ENCODE data around the gene ACOXL.
A peak's percentile ranks its signal among the peaks of the same experiment; 100 is the strongest.

ACOXL gene

DNA sequence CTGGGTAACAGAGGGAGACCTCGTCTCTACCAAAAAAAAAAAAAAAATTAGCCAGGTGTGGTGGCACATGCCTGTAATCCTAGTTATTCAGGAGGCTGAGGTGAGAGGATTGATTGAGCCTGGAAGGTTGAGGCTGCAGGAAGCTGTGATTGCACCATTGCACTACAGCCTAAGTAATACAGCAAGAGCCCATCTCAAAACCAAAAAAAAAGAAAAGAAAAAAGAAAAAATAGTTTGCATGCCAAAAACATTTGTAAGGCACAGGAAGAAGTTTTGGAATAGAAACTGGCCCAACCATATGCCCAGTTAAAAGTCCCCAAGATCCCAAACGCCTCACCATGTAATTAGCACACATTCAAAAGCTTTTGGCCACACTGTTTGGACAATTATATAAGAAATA lies 13.4 kb upstream of the ACOXL start:
- DNase-seq = no peak

DNA sequence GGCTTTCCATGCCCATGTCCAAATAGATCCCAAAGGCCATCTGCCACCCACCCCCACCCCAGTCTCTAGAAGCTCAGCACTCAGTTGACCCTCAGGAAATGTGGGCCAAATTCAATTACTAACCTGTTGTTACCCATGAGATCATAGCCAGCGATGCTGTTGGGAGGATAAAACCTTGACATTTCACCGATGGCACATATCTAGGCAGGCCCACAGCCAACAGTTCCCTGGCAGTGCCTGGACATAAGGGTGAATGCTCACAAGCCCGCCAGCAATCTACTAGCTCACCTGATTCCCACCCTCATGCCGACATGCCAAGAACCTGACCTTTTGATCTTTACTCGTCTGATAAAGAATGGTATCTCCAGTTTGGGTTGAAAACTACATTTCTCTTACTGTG lies 11.8 kb upstream of the ACOXL start:
- no peak for DNase-seq

DNA sequence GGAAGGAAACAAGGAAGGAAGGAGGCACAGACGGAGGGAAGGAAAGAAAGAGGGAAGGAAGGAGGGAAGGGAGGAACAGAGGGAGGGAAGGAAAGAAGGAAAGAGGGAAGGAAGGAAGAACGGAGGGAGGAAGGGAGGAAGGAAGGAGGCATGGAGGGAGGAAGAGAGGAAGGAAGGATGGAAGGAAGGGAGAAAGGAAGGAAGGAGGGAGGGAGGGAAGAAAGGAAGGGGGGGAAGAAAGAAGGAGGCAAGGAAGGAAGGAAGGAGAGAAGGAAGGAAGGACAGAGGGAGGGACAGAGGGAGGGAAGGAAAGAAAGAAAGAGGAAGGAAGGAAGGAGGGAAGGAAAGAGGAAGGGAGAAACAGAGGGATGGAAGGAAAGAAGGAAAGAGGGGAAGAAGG lies 7.6 kb upstream of the ACOXL start:
- DNase-seq = no peak

DNA sequence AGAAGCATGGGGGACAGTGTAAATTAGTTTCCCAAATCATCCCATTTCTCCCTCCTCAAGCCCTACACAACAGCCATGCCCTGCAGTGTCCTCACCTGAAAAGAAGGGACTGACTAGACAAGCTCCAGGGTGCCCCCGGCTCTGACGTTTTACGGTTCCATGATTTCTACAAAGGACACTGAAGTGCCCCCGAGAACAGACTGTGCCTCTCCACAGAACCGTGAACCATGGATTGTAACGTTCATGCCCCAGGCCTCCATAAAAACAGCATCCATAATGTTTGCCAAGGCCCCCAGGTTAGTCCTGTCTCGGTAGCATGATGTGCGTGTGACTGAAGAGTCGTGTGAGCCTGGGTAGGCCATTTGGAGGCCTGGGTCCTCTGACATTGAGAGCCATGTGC lies 7.0 kb upstream of the ACOXL start:
- DNase-seq = no peak

DNA sequence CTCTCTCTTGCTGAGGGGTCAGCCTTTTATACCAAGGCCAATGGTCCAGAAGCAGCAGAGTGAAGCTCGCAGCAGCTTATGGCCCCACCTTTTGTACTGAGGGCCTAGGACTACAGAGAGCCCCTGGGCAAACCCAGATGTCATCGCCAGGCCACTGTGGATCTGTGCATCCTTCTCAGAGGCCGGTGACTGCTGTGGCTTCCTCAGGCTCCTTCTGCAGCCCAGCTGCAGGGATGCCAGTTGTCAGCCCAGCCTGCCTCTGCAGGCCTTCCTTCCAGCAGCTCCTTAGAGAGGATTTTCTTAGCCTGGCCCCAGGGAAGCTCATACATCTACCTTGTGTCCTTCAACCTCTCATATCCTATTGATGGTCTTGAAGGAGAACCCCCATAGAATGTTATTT lies 6.5 kb upstream of the ACOXL start:
- no peak for DNase-seq

DNA sequence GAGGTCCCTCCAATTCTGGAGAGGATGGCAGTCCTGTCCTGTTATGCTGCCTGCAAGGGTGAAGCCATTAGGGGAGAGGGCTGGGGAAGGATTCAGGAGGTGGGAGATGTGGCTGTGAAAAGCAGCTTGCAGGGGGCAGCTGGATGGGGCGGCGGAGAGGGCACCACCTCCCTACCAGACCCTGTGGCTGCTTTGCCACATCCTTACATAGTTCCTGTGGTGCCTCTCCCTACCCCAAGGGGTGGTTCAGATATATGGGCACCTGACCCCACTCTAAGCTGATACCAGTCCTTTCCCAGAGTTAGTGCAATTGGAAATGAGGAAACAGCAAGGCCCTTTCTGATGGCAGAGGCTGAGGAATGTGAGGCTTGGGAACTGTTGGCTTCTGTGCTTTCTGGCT lies 6.1 kb upstream of the ACOXL start:
- no peak for DNase-seq

DNA sequence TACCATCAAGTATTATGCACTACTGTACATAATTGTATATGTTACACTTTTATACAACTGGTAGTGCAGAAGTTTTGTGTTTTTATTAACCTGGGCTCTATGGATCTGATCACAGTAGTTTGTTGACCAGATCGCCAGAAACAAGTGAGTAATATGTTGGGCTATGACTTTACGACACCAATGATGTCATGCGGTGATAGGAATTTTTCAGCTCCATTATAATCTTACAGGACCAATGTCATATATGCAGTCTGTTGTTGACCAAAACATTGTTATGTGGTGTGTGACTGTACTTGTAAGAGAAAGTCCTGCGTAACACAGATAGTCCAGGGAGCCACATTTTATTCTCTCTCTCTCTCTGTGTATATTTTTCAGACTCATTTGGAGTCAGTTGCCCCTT lies 4.5 kb upstream of the ACOXL start:
- DNase-seq = no peak

DNA sequence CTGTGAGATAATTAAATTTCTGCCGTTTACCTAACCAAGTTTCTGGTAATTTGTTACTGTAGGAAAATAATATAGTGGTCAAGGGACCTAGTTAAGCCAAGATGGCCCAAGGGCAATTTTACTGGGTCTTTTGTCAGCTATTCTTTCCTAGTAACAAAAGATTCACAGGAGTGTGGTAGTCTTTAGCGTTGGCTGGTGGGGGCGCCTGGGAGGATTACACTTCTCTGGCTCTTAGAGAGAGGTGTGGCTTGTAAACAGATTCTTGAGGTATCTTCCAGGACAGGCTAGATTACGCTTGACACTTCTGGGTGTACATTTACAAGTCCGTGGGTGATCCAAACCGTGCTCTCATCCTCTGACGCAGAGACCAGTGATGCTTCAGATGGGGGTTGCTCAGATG lies 3.3 kb upstream of the ACOXL start:
- DNase-seq = no peak

DNA sequence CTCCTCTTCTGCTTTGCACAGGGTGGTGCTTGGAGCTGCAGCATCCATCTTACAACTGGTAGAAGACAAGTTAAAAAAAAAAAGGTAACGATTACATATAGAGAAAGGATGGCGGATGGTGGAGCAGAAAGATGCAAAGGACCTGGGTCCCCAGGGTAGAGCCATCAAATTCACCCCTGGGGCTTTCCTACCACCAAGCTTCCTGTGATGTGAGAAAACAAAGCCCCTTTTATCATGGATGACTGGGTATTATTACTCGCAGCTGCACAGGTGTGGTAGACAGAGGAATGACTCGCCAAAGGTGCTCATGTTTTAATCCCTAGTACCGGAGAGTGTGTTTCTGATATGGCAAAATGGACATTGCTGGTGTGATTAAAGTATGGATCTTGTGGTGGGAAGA lies 1.3 kb upstream of the ACOXL start:
- DNase-seq = peak; percentile 9

DNA sequence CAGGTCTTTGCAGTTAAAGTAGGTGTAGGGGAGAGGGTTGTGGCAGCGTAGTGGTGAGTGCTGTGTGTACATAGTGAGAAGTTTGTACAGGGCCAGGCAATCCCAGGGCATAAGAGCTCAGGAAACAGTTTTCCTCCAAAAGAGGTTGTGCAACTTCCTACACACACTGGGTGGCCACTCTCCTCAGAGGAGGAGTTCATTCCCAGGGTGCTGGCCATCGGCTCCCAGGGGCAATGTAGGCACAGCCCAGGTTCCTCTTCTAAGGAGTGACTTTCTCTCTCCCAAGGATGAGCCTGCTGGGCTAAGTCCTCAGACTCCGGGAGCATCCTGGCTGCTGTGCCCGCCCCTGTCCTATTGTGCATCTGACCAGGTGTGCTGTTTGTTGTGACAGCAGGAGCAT lies 3.0 kb downstream of the ACOXL start:
- DNase-seq = no peak

DNA sequence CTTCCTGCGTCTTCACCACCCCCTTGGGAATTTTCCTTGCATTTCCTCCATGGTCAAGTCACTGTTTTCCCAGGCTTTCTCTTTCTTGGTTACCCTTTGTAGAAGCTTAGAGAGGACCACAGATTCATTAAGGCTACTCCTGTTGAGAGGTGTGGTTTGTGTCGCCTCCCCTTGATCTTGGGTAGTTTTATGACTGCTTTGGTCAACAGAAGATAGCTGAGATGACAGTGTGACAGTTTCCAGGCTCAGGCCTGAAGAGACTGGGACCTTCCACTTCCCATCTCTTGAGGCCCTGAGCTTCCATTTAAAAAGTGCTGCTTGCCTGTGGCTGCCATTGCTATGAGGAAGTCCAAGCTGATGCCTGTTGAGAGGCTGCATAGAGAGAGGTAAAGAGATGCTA lies 5.4 kb downstream of the ACOXL start:
- DNase-seq = no peak

DNA sequence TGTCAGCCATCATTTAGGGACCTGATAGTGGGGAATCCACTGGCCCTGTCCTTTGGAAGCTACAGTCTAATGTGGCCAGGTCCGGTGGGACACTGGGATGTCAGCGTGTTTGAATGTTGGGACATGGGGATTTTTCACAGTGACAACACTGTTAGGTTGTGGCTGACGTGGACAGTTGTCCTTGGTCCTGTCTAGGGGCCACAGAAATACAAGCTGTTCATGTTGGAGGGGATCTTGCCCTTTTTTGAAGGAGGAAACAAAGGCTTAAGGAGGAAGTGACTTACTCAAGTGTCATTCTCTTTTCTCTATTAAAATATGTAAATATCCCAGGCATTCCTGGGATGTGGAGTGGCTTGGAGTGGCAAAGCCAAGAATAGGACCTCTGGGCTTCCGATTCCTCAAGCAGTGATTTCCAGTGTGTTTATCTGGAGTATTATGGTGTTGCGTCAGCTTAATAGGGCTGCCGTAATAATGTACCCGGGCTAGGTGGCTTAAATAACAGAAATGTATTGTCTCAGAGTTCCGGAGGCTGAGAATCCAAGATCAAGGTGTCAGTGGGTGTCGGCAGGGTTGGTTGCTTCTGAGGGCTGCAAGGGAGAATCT lies 8.5 kb downstream of the ACOXL start:
- DNase-seq = no peak

DNA sequence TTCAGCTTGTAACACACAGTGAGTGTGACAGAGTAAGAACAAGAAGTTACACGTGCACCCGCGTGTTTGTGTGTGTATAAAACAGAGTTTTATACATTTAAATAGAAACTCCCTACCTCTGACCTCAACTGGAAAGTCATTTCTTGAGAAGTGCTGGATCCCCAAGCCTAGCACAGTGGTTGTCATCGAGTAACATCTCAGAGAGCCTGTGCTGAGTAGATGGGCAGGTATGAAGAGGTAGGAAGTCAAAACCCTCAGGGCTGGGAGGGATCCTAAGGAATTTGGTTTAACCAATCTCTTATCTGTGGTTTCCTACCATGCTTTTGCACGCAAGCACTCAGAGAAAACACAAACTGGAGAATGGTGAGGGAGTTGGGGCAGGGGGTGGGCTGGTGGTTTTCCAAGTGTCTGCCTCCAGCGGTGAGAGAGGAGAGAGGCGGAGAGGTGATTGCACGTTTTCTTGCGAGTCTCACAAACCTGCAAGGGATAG lies 9.2 kb downstream of the ACOXL start:
- no peak for DNase-seq

DNA sequence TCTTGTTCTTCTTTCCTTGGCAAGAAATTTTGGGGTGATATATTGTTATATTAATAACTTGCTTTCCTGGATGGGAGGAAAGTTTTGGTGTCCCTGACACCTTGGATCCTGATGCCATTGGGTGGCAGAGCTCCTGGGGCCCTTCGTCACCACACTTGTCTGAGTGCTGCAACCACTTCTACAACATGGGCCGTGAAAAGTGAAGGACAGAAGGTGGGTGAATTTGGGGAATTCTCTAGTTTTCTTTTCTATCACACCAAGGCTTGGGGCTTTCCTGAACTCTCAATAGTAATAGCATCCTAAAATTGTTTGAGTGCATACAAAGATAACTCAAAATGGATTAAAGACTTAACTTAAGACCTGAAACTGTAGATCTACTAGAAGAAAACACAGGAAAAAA lies 10.0 kb downstream of the ACOXL start:
- no peak for DNase-seq

DNA sequence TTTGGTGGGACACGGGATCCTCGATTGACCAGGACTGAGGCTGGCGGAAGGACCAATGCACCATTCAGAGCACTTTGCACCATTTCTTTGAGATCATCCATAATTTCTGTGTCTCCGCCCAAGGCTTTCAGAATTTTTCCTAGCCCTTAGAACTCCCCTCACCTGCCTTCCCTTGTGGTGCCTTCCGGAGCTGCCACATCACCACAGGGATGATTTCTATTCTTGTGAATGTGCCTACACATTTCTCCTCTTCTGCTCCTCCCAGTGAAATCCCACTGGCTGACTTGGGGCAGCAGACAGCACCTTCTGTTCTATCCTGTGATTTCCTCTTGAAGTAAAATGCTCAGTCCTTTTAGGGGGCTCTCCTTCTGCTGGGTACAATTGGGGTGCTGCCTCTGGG lies 11.2 kb downstream of the ACOXL start:
- no peak for DNase-seq

DNA sequence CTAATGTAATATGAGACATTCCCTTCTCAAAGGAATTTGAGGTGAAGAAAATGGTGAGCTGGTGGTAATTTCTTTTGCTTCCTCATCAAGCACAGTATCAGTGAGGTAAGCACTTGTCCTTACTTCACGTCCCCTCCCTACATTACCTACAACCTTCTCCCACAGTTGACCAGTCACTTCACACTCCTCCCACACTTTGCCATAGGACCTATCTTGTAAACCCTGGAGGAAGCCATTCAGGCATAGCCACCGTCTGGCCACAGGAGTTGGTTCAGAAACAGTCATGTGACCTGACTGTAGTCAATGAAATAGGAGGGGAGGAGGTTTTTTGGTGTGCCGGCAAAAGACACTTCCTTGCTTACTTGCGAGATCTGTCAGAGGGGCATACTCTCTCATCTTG lies 12.1 kb downstream of the ACOXL start:
- DNase-seq = no peak

DNA sequence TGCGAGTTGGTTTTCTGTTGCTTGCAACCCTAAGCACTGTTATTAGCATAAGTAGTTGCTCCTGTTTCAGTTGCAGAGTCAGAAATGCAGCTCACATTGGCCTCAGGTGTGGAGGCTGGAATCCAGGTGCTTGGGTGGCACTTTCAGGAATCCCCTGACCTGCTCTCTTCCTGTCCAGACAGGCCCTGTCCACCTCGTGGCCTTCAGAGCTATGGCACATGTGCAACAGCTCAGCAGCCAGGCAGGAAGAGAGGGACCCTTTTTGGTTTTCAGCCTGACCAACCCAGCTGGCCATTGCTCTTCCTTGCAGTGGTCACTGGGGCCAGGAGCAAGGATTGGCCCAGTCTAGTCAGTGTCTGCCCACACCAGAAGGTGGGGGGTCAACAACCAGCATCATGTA lies 12.7 kb downstream of the ACOXL start:
- DNase-seq = no peak

DNA sequence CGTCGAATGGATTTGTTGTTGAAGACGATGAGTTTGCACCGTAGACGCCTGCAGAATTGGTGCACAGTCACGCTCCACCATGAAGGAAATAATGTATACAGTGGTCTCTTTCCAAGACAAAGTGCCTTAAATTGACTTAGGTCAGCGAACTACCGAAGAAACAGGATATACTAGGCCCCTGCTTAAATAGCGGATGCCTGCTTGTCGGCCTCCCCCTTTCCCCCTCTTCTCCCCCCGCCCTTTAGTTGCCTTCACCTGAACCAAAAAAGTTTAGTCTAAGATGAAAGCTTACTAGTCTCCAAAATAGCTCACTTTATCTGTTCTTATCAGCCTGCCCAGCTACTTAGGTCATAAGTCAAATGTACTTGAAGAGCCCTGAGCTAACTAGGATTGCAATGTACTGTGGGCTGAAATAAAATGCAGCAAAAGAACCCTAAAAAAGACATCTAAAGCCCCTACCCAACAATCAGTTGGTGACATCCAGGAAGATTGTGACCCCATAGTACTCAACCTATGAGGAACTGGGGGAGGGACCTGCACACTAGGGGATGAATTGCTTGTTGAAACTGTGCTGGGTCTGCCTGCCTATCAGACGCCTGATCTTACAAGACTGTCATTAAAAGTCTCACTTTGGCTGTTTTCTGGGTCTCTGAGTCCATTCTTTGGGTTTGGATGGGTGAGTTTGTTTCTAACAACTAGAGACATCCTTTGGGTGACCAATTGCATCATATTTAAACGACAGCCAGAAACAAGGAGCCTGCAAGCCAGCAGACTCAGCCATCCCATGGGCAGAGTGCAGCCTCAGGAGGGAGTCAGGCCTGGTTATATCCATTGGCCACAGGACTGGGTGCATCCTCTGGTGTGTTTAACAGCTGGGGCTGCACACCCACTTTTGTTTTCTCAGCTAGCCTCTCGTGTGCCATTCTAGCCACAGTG lies 14.5 kb downstream of the ACOXL start:
- no peak for DNase-seq

DNA sequence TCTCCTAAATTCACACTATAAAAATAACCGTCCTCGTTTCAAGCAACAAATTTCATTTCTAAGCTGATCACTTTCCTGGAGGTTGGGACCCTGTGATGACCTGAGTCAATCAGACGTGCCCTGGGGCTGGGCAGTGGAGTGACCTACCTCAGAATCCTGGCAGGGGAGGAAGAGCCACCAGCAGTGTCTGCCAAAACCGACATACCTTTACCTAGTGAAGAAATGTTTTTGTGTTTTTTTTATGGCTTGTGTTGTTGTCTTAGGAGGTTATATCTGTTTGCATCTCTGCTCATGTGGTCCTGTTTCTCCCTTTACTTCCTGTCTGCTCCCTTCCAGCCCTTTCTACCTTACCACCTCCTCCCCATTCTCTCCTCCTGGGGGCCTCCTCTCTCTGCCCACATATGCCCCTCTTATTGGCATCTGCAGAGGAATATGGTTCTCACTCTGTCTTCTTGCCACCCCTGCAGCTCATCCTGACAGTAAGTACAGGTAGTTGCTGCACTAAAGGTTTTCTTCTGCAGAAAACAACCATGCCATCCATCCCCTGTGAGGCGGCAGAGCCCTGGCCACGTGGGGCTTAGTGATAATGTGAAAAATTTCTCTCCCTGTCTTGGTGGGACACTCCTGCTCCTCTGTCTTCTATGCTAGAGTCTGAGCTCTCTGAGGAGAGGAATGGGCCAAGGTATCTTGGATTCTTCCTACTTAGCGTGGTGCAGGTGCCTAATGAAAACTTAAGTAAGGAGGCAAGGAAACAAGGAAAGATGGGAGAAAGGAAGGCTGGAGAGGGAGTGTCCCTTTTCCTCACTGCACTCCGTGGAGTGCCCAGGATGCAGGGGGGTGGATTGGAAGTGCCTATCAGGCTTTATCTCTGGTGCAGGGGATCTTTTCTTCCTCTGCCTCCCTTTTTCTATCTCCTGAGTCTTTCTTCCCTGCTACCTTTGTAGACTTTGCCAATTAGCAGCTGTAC lies 15.4 kb downstream of the ACOXL start:
- DNase-seq = no peak

DNA sequence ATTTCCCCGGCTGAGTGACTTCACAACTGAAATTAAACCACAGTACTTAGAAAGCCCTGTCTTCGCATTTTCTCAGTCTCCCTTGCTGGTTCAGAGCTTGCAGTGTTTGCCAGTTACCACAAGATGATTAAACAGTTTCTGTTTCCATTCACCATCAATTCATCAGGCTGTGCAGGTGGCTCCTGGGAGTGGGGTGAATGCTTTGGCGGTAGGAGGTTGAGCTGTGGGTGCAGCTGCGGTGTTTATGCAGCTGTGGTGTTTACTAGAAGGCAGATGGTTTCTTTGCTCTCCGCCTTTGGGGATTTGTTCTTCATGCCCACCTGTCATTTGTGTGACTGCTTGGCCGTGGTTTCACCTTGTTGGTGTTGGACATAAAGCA lies 16.1 kb downstream of the ACOXL start:
- peak; percentile 57 for DNase-seq

DNA sequence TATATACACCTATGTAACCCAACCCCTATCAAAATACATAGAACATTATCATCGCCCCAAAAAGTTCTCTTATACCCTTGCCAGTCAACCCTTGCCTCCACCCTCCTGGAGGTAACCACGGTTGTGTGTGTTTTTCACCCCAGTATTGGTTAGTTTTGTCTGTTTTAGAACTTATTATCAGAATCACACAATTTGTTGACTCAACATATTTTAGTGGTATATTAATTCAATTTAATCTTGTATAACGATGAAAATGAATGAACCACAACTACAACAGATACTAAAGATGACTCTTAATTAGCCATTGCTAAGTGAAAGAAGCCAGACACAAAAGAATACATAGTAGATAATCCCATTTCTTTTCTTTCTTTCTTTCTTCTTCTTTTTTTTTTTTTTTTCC lies 19.3 kb downstream of the ACOXL start:
- no peak for DNase-seq

DNA sequence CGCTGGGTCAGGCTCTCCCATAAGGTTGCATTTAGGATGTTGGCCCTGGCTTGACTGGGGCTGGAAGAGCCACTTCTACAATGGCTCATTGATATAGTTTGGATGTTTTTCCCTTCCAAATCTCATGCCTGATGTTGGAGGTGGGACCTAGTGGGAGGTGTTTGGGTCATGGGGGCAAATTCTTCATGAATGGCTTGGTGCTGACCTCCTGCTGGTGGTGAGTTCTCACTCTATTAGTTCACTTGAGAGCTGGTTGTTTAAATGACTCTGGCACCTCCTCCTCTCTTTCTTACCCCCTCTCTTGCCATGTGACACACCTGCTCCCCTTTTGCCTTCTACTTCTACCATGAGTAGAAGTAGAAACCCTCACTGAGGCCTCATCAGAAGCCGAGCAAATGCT lies 20.5 kb downstream of the ACOXL start:
- no peak for DNase-seq

DNA sequence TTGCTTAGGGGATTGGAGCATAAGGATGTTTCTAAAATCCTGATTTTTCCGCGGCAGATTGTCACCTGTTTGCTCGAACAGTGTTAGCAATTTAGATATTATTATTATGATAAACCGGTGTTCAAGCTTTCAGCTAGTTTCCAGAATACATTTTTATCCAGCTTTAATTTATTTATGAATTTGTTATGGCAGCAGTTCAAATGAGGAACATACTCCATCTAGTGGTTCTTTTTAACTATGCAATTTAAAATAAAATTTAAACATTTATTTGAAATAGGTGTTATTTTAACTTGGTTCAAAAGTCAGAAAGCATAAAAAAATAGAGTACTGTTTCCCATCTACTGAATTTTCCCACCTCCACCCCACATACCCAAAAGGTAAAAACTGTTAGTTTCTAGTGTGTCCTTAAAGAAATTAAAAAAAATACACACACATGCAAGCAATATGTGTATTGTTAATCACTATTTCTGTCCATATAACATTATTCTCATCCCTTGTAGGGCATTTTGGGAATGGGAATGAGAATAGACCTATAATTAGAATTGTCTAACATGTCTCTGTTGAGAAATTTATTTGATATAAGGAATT lies 23.2 kb downstream of the ACOXL start:
- DNase-seq = peak; percentile 10
